ENCODE results near the gene CDADC1. TPM values are rescaled to one million over a fixed set of nuclear protein-coding genes. Genes with fewer than 3 reads are reported as not detected.

Gene CDADC1
- total RNA-seq, 1 donor from 2014 or later, result 9.4 TPM

GRCh38 chr13:49295244-49295643 lies 47.5 kb downstream of the CDADC1 start:
- DNase-seq (ENCODE audit: low spot score), result no peak

GRCh38 chr13:49296659-49297058 lies 48.9 kb downstream of the CDADC1 start:
- DNase-seq (ENCODE audit: low spot score), result no peak

GRCh38 chr13:49297338-49297737 lies 49.6 kb downstream of the CDADC1 start:
- DNase-seq (ENCODE audit: low spot score), result no peak

- no peak for DNase-seq (ENCODE audit: low spot score)
These were observed 50.7 kb downstream of the CDADC1 start for GRCh38 chr13:49298416-49298815.

GRCh38 chr13:49298903-49299605 lies 51.3 kb downstream of the CDADC1 start:
- no peak for DNase-seq (ENCODE audit: low spot score)

GRCh38 chr13:49300276-49300675 lies 52.6 kb downstream of the CDADC1 start:
- DNase-seq (ENCODE audit: low spot score), result no peak

- peak; percentile 71 for DNase-seq (ENCODE audit: low spot score)
These were observed 53.2 kb downstream of the CDADC1 start for GRCh38 chr13:49300739-49301589.

GRCh38 chr13:49302222-49302621 lies 54.5 kb downstream of the CDADC1 start:
- DNase-seq (ENCODE audit: low spot score), result no peak

- peak; percentile 44 for DNase-seq (ENCODE audit: low spot score)
These were observed 55.1 kb downstream of the CDADC1 start for GRCh38 chr13:49302817-49303216.

GRCh38 chr13:49303533-49304252 lies 56.0 kb downstream of the CDADC1 start:
- DNase-seq (ENCODE audit: low spot score), result no peak

GRCh38 chr13:49304356-49304755 lies 56.6 kb downstream of the CDADC1 start:
- DNase-seq (ENCODE audit: low spot score), result no peak

- no peak for DNase-seq (ENCODE audit: low spot score)
These were observed 57.3 kb downstream of the CDADC1 start for GRCh38 chr13:49304763-49305700.

GRCh38 chr13:49305792-49306425 lies 58.2 kb downstream of the CDADC1 start:
- DNase-seq (ENCODE audit: low spot score), result no peak

GRCh38 chr13:49307365-49307764 lies 59.6 kb downstream of the CDADC1 start:
- DNase-seq (ENCODE audit: low spot score), result no peak

- peak; percentile 85 for DNase-seq (ENCODE audit: low spot score)
These were observed 60.6 kb downstream of the CDADC1 start for GRCh38 chr13:49308097-49308875.

- DNase-seq (ENCODE audit: low spot score), result peak; percentile 45
These were observed 61.2 kb downstream of the CDADC1 start for GRCh38 chr13:49308921-49309408.

- no peak for DNase-seq (ENCODE audit: low spot score)
These were observed 62.5 kb downstream of the CDADC1 start for GRCh38 chr13:49310251-49310650.

GRCh38 chr13:49311816-49312215 lies 64.1 kb downstream of the CDADC1 start:
- no peak for DNase-seq (ENCODE audit: low spot score)

- DNase-seq (ENCODE audit: low spot score), result no peak
These were observed 66.7 kb downstream of the CDADC1 start for GRCh38 chr13:49314344-49314882.
